Astrocyte (in vitro differentiated cells and primary cell): ENCODE data around the gene TPM1. TPM values are rescaled to one million over a fixed set of nuclear protein-coding genes. Genes with fewer than 3 reads are reported as not detected.

ENCODE experiments used
- DNase-seq: peaks from one replicate; pipeline ENCODE4 v3.0.0-alpha.2; 2010; ENCODE audit warnings: low read depth
- FAIRE-seq: peaks from 2 replicates; lab custom pipeline; 2011; peaks lifted over from hg19 to GRCh38; lab: Jason Lieb, UNC
- H2AFZ ChIP-seq: 2 replicates; pipeline ENCODE4 v1.6.0; 2012; ENCODE audit warnings: low read depth, low read length, inconsistent platforms
- H3K27ac ChIP-seq: 2 replicates; pipeline ENCODE4 v1.5.1; 2011; ENCODE audit warnings: low read depth, low read length, inconsistent platforms
- H3K27me3 ChIP-seq: 2 replicates; pipeline ENCODE4 v1.6.0; 2011; ENCODE audit warnings: low read length, inconsistent platforms; ENCODE audit not compliant: insufficient read depth
- H3K36me3 ChIP-seq: 2 replicates; pipeline ENCODE4 v1.5.1; 2011; ENCODE audit warnings: low read length, inconsistent platforms; ENCODE audit not compliant: insufficient read depth
- H3K4me1 ChIP-seq: 2 replicates; pipeline ENCODE4 v1.5.1; 2011; ENCODE audit warnings: low read length, inconsistent platforms; ENCODE audit not compliant: insufficient read depth
- H3K4me2 ChIP-seq: 2 replicates; pipeline ENCODE4 v1.6.0; 2012; ENCODE audit warnings: low read length, inconsistent platforms
- H3K4me3 ChIP-seq: 2 replicates; pipeline ENCODE4 v1.5.1; 2011; ENCODE audit warnings: low read depth, mild to moderate bottlenecking, low read length, inconsistent platforms; ENCODE audit not compliant: insufficient read depth
- H3K79me2 ChIP-seq: 2 replicates; pipeline ENCODE4 v1.6.0; 2012; ENCODE audit warnings: mild to moderate bottlenecking, low read length, inconsistent platforms; ENCODE audit not compliant: insufficient read depth
- H3K9ac ChIP-seq: 2 replicates; pipeline ENCODE4 v1.6.0; 2012; ENCODE audit warnings: mild to moderate bottlenecking, low read length, inconsistent platforms
- H3K9me3 ChIP-seq: 2 replicates; pipeline ENCODE4 v1.5.1; 2012; ENCODE audit warnings: low read depth, mild to moderate bottlenecking, low read length, inconsistent platforms; ENCODE audit not compliant: insufficient read depth
- H4K20me1 ChIP-seq: 2 replicates; pipeline ENCODE4 v1.6.0; 2012; ENCODE audit warnings: low read length, inconsistent platforms; ENCODE audit not compliant: insufficient read depth
- H3K27ac Mint-ChIP-seq: one replicate; pipeline ENCODE4 v1.8.0; 2021; ENCODE audit warnings: mild to moderate bottlenecking, mixed read lengths; ENCODE audit not compliant: unreplicated experiment
- H3K27me3 Mint-ChIP-seq: one replicate; pipeline ENCODE4 v1.8.0; 2021; ENCODE audit warnings: low read depth, mixed read lengths; ENCODE audit not compliant: unreplicated experiment
- H3K36me3 Mint-ChIP-seq: one replicate; pipeline ENCODE4 v1.8.0; 2021; ENCODE audit warnings: low read depth, mixed read lengths; ENCODE audit not compliant: unreplicated experiment
- H3K4me1 Mint-ChIP-seq: one replicate; pipeline ENCODE4 v1.8.0; 2021; ENCODE audit warnings: low read depth, mixed read lengths; ENCODE audit not compliant: unreplicated experiment
- H3K4me3 Mint-ChIP-seq: one replicate; pipeline ENCODE4 v1.8.0; 2021; ENCODE audit warnings: mild to moderate bottlenecking, moderate library complexity, mixed read lengths; ENCODE audit not compliant: unreplicated experiment
- H3K9me3 Mint-ChIP-seq: one replicate; pipeline ENCODE4 v1.8.0; 2021; ENCODE audit warnings: mild to moderate bottlenecking, mixed read lengths; ENCODE audit not compliant: unreplicated experiment
- EZH2 ChIP-seq: IDR thresholded peaks from 2 replicates; pipeline ENCODE4 v1.6.1; 2012; ENCODE audit warnings: mild to moderate bottlenecking, low read length, inconsistent platforms; ENCODE audit not compliant: insufficient read depth
- total RNA-seq: library from RNA; stranded (reverse); gene quantifications from 2 replicates; pipeline ENCODE4 v1.2.1, GENCODE V29; 2021
- TF ChIP-seq, protein P1 (sequence below): IDR thresholded peaks from 2 replicates; pipeline ENCODE4 v1.5.1; 2011; ENCODE audit warnings: low read depth, mild to moderate bottlenecking, inconsistent platforms, low read length, moderate library complexity; ENCODE audit not compliant: insufficient read depth

TPM1 gene
- total RNA-seq, 1 donor from 2014 or later: 2,922 TPM

DNA sequence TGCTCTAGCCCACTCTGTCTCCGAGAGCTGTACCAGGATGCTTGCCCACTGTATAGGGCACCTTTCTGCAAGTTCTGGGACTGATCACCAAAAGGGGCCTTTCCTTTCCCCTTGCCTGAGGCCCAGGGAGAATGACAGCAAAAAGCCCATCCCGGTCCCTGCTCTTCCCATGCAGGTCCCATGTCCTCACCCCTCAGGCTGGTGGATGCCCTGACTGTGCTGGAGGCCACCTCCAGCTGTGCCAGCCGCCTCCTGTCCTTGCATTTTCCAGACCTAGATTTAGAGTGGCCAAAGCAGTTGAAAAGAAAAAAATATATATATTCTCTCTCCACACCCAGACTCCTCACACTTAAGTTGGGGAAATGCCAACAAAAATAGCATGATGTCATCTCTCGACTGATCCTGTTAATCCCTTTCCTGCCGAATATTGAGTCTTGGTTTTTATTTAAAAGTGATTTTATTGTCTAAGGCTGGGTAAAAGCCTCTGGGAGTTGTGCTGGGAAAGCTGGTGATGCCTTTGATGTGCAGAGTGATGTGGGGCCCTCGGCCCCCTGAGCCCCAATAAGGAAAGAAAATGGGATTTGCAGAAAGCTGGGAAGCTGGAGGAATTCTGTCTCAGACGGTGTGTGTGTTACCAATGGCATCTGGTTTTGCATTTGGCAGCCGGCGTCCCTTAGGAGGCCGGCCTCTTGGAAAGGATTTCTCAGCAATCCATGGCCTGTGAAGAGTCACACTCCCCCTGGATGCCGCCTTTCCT lies 29.3 kb upstream of the TPM1 start:
- peaks cover 31% of the 10 kb centered on the region for H3K4me1 Mint-ChIP-seq
- H2AFZ ChIP-seq: peak overlapping the region; percentile 61
- H3K4me3 Mint-ChIP-seq: peak overlapping the region; percentile 16

DNA sequence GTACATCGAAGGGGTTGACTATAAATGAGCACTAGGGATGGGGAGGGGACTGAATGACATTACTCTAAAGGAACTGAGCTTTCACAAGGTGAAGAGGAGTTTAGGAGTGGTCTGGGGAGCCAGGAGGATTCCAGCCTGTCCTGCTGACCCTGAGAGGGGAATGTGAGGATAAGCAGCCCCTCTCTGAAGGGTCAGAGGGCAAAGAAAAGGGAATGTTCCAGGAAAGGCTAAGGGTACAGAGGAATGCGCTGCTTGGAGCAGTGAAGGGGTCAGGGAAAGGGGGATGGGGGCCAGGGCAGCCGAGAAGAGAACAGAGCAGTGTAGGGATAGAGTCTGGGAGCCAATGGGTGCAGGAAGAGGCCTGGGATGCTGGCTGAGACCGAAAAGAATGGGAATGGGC lies 28.0 kb upstream of the TPM1 start:
- FAIRE-seq: no peak
- Mint-ChIP-seq H3K4me1 (peaks cover 37% of the 10 kb centered on the region), H3K9me3 (peaks cover 6% of the 10 kb centered on the region), H3K27ac (peak overlapping the region; percentile 96), H3K4me3 (no peak overlapping the region), H3K36me3 (no peaks in the 10 kb centered on the region), H3K27me3 (no peaks in the 10 kb centered on the region)
- Histone ChIP-seq H2AFZ (no peak overlapping the region), H3K9ac (no peak overlapping the region), H3K79me2 (no peaks in the 10 kb centered on the region), H3K36me3 (no peaks in the 10 kb centered on the region), H3K4me2 (no peak overlapping the region), H3K4me3 (no peak overlapping the region), H3K4me1 (peaks cover 45% of the 10 kb centered on the region), H3K9me3 (no peaks in the 10 kb centered on the region), H3K27me3 (no peaks in the 10 kb centered on the region), H4K20me1 (no peaks in the 10 kb centered on the region), H3K27ac (no peak overlapping the region)
- TF ChIP-seq, protein P1, sequence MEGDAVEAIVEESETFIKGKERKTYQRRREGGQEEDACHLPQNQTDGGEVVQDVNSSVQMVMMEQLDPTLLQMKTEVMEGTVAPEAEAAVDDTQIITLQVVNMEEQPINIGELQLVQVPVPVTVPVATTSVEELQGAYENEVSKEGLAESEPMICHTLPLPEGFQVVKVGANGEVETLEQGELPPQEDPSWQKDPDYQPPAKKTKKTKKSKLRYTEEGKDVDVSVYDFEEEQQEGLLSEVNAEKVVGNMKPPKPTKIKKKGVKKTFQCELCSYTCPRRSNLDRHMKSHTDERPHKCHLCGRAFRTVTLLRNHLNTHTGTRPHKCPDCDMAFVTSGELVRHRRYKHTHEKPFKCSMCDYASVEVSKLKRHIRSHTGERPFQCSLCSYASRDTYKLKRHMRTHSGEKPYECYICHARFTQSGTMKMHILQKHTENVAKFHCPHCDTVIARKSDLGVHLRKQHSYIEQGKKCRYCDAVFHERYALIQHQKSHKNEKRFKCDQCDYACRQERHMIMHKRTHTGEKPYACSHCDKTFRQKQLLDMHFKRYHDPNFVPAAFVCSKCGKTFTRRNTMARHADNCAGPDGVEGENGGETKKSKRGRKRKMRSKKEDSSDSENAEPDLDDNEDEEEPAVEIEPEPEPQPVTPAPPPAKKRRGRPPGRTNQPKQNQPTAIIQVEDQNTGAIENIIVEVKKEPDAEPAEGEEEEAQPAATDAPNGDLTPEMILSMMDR: no peak
- no peak for TF ChIP-seq EZH2
- no peak for DNase-seq

More for the DNA sequence above, 29.3 kb upstream of the TPM1 start:
- DNase-seq: peak; percentile 81
- no peaks in the 10 kb centered on the region for H3K27me3 Mint-ChIP-seq
- Histone ChIP-seq H3K9me3 (no peaks in the 10 kb centered on the region), H3K4me1 (peaks cover 33% of the 10 kb centered on the region), H4K20me1 (no peaks in the 10 kb centered on the region), H3K4me3 (peak overlapping the region; percentile 27), H3K36me3 (no peaks in the 10 kb centered on the region), H3K9ac (peak overlapping the region; percentile 70), H3K27me3 (no peaks in the 10 kb centered on the region), H3K79me2 (no peaks in the 10 kb centered on the region), H3K27ac (peak overlapping the region; percentile 83), H3K4me2 (peak overlapping the region; percentile 82)
- no peaks in the 10 kb centered on the region for H3K36me3 Mint-ChIP-seq
- H3K27ac Mint-ChIP-seq: peak overlapping the region; percentile 96
- peaks cover 6% of the 10 kb centered on the region for H3K9me3 Mint-ChIP-seq
- no peak for FAIRE-seq
- TF ChIP-seq, protein P1: no peak
- no peak for TF ChIP-seq EZH2

DNA sequence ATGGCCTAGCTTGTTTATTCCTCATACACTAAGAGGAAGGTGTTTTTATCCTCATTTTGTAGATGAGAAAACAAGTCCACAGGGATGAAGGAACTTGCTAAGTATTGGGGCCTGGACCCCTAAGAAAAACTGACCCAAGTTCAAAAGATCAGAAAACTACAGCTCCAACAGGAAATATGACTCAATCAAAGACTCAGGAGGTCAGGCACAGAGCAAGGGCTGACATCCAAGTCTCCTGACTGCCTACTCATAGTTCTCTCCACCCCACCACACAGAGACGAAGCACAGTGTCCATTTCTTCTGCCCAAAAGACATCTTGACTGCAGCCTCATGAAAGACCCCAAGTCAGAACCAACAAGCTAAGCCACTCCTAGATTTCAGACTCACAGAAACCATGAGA lies 26.9 kb upstream of the TPM1 start:
- Mint-ChIP-seq H3K27me3 (no peaks in the 10 kb centered on the region), H3K4me1 (peaks cover 44% of the 10 kb centered on the region), H3K27ac (peak overlapping the region; percentile 58), H3K36me3 (no peaks in the 10 kb centered on the region), H3K9me3 (peaks cover 6% of the 10 kb centered on the region), H3K4me3 (no peak overlapping the region)
- Histone ChIP-seq H3K79me2 (no peaks in the 10 kb centered on the region), H2AFZ (no peak overlapping the region), H3K36me3 (no peaks in the 10 kb centered on the region), H3K4me1 (peaks cover 55% of the 10 kb centered on the region), H3K4me2 (peak overlapping the region; percentile 17), H3K27me3 (no peaks in the 10 kb centered on the region), H4K20me1 (no peaks in the 10 kb centered on the region), H3K4me3 (no peak overlapping the region), H3K9me3 (no peaks in the 10 kb centered on the region), H3K9ac (peak overlapping the region; percentile 4), H3K27ac (peak overlapping the region; percentile 20)
- DNase-seq (peak; percentile 76), FAIRE-seq (no peak)
- no peak for TF ChIP-seq EZH2
- TF ChIP-seq, protein P1: no peak
